ENCODE data around the gene DIAPH3.

DIAPH3 gene

GRCh38 chr13:59631271-59631670, 532.5 kb downstream of the DIAPH3 start:
- peak; percentile 13 for DNase-seq (ENCODE audit: low spot score)

- no peak for DNase-seq (ENCODE audit: low spot score)
Observed at GRCh38 chr13:59625111-59625510, 538.6 kb downstream of the DIAPH3 start.

GRCh38 chr13:59623206-59623915, 540.4 kb downstream of the DIAPH3 start:
- DNase-seq (ENCODE audit: low spot score): no peak

- no peak for DNase-seq (ENCODE audit: low spot score)
Observed at GRCh38 chr13:59621773-59622172, 542.0 kb downstream of the DIAPH3 start.

All from Ammon's horn (tissue), 1 donor.